Endothelial cell of umbilical vein (primary cell): ENCODE results near the gene AFG3L2.

Experiments
- CTCF ChIP-seq, 2 donors: IDR thresholded peaks; 1 replicate in 1 of 2; 2 replicates in 1 of 2; pipeline ENCODE4 v1.5.1; 2011; ENCODE audit warnings: low read length in 2 of 2, mild to moderate bottlenecking in 2 of 2, moderate library complexity in 2 of 2, control low read depth in 1 of 2, inconsistent platforms in 1 of 2, low read depth in 1 of 2; ENCODE audit not compliant: insufficient read depth in 1 of 2; ENCODE audit errors: extremely low read depth in 1 of 2
- EZH2 ChIP-seq: IDR thresholded peaks from 2 replicates; pipeline ENCODE4 v1.6.1; 2012; ENCODE audit warnings: borderline replicate concordance, low read depth, mild to moderate bottlenecking, moderate library complexity, low read length, inconsistent platforms; ENCODE audit not compliant: severe bottlenecking
- FOS ChIP-seq: IDR thresholded peaks from 2 replicates; pipeline ENCODE4 v1.6.1; 2011; ENCODE audit warnings: mild to moderate bottlenecking, low read length, moderate library complexity, borderline replicate concordance; ENCODE audit not compliant: insufficient read depth
- GATA2 ChIP-seq: IDR thresholded peaks from 2 replicates; pipeline ENCODE4 v1.7.0; 2011; ENCODE audit warnings: low read depth, mild to moderate bottlenecking, moderate library complexity, mixed read lengths, low read length; ENCODE audit not compliant: insufficient read length, insufficient read depth
- MAX ChIP-seq: IDR thresholded peaks from 2 replicates; pipeline ENCODE4 v1.6.1; 2011; ENCODE audit not compliant: insufficient read depth, insufficient read length
- MYC ChIP-seq: IDR thresholded peaks from one replicate; pipeline ENCODE4 v1.6.1; 2011; ENCODE audit warnings: mild to moderate bottlenecking, low read depth, low read length
- POLR2A ChIP-seq: IDR thresholded peaks from 2 replicates; pipeline ENCODE4 v1.6.1; 2012; ENCODE audit warnings: low read depth, mild to moderate bottlenecking, control low read depth, low read length
- POLR2AphosphoS5 ChIP-seq: IDR thresholded peaks from 2 replicates; pipeline ENCODE4 v1.6.1; 2012; ENCODE audit warnings: low read depth, mild to moderate bottlenecking, control low read depth, low read length, moderate library complexity; ENCODE audit not compliant: insufficient read depth

DNA sequence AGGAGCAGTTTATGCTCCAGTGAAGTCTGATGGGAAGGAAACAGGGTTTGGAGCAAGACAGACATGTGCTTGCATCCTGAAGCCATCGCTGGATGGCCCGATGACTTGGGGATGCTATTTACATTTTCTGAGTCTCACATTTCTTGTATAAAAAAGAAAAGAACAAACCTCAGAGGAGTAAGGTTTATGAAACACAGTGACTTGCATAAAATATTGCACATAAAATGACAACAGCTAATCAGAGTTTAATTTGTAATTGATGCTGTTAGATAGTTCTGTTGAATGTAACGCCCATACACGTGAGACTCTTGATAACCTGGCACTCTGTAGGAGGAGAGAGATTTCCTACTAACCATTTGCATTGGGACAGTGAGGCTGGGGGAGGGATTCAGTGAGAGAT lies 47.2 kb upstream of the AFG3L2 start:
- TF ChIP-seq CTCF (IDR thresholded peaks at IDR 0.05; ENCODE audit: extremely low read depth in 1 of 2, insufficient read depth in 1 of 2, low read depth in 1 of 2, low read length in 2 of 2) (no peak), POLR2AphosphoS5 (no peak), MAX (no peak), EZH2 (no peak), POLR2A (no peak), FOS (no peak), GATA2 (no peak), MYC (no peak)
